GM12891 (cell line): ENCODE measurements around the gene CDK17.

ENCODE experiments used
- POLR2A ChIP-seq: IDR thresholded peaks from 2 replicates; pipeline ENCODE4 v1.6.1; 2011; ENCODE audit warnings: low read depth, low read length, control low read depth
- POLR2AphosphoS5 ChIP-seq: IDR thresholded peaks from 2 replicates; pipeline ENCODE4 v1.6.1; 2011; ENCODE audit warnings: low read depth, low read length, control low read depth

DNA sequence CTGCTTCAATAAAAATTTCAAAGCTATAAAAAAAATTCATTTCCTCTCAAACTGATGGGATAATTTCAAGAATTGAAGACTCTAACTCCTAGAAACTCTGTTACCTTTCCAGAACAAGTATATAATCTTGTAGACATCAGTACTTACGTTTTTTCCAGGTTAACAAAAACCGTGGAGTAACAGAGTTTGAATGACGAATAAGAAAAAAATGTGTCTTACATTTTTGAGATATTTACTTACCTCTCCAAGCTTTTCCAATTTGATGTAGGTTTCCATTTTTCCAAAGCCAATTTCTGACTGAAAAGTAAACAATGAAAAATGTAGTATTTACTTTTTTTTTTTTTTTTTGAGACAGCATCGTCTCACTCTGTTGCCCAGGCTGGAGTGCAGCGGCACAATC, 100.2 kb downstream of the CDK17 start:
- TF ChIP-seq POLR2AphosphoS5 = no peak
- no peak for TF ChIP-seq POLR2A
